ENCODE measurements around the gene EXD1.
"Not testable (repeated sequence)": the region's sequence is repeated elsewhere in the genome, so short reads cannot be mapped to it uniquely, and the experiment has no call there.

Gene EXD1, protein sequence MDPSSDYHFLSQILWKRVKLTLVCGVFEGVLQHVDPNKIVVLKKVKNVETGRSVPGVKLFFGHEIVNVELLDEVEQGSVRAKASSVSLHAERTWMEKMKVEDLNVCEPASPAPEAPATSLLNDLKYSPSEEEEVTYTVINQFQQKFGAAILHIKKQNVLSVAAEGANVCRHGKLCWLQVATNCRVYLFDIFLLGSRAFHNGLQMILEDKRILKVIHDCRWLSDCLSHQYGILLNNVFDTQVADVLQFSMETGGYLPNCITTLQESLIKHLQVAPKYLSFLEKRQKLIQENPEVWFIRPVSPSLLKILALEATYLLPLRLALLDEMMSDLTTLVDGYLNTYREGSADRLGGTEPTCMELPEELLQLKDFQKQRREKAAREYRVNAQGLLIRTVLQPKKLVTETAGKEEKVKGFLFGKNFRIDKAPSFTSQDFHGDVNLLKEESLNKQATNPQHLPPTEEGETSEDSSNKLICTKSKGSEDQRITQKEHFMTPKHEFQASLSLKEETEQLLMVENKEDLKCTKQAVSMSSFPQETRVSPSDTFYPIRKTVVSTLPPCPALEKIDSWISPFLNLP

DNA sequence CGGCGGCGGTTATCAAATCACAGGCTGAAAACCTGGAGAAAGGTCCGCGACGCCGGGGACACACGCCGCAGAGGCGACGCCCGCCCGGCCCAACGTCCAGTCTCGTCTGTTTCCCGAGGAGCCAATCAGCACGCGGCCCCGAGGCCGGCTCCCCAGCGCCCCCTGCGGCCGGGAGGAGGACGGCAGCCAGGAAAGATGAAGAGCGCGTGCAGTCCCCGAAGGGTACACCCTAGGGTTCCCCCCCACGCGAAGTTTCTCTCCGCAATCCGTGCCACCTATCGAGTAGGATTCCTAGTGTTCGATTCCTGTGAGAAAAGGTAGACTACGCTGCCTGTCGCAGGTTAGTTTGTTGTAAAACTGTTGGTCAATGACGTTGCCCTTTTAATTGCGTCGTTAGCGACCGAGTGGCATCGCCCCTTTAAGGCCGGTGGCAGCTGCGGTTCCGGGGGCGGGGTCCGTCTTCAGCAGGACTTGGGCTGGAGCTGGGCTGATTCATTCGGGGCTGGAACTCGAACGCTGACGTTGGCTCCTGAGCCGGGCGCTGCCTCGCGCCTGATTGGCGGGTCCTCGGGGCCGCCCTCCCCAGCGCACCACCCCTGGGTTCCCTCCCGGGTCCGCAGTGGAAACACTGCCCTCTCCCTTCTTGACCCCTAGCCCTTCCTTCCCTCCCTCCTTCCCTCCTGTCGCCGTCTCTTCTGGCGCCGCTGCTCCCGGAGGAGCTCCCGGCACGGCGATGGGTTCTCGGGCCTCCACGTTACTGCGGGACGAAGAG, at the start of gene EXD1, which contains the start of gene CHP1:
EXD1 (minus strand) TSS at position 108 of the 772 bp plus-strand sequence. CDS start 4,182 bp downstream, outside the sequence.
CHP1 (plus strand) TSS at position 619 of the 772 bp plus-strand sequence; CDS start at position 734, 115 bp downstream.
- DNase-seq: peak; percentile 64

DNA sequence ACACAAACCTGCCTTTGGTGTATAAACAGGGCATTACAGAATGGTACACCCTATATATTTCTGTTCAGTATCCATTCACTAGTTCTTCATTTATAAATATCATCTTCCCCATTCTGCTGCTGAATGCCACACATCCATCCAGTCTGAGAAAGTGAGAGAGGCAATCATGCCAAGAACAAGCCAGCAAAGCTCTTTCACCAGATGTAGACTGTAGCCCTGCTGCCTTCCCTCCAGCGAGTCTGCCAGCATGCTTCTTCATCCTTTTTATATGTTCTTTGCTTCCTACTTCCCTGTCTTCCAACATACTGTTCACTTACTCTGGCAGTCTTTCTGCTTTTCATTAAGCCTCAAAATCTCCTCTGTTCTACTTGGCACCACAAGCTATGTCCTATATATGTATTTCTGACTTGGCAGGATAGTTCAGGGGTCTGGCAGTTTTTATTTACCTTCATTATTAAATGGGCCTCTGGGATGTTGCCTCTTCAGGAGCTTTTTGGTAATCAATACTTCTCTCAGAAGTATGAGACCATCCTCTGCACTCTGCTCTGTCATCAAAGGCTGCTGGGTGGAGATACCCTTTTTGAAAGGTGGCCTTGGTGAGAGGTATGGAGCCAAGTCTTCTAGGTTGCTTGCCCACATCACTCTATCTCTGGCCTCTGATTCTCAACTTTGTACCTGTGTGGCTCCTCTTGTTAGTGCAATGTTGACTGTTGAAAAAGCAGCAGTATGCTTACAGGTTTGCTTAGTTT, 49.2 kb upstream of the EXD1 start:
- DNase-seq: no peak

DNA sequence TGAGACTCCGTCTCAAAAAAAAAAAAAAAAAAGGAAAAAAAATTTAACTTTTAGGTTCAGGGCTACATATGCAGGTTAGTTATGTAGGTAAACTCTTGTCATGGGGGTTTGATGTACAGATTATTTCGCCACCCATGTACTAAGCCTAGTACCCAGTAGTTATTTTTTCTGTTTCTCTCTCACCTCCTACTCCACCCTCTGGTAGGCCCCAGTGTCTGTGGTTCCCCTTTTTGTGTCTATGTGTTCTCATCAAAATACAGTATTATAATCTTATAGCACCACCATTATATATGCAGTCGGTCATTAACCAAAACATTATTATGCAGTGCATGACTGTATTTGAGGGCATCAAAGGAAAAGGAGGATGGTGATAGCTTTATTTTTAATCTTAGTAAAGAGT, 47.8 kb upstream of the EXD1 start:
- DNase-seq: peak; percentile 10

DNA sequence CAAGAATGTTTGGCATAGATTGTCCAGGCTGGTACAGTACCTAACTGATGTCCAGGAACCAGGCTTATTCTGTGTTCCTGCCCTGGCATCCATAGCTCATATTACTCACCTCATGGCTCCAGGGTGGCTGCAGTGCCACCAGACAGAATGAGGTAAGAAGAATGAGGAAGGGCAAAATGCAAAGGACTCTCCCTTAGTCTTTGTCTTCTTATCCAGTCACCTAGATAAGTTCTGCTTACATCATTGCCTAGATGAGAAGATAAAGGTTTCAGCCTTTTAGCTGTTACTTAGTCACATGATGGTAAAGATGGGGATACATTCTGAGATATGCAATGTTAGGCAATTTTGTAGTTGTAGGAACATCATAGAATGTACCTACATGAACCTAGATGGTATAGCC, 46.3 kb upstream of the EXD1 start:
- peak; percentile 52 for DNase-seq

DNA sequence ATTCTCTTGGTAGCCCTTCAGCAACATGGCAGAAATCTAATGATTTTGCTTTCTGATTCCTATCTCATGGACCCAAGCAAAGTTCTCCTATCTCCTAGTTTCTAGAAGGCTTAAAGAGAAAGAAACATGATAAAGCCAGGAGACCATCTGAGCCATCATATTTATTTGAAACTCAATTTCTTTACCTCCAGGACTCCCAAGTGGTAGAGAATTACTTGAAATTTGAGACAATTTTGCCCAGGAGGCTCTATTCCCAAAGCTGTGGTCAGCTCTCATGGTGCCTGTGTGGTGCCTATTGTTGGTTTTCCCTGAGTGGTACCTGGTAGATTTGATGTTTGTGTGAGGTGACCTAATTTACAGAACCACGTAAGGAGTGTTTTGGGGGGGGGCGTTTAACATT, 39.3 kb upstream of the EXD1 start:
- DNase-seq: no peak

DNA sequence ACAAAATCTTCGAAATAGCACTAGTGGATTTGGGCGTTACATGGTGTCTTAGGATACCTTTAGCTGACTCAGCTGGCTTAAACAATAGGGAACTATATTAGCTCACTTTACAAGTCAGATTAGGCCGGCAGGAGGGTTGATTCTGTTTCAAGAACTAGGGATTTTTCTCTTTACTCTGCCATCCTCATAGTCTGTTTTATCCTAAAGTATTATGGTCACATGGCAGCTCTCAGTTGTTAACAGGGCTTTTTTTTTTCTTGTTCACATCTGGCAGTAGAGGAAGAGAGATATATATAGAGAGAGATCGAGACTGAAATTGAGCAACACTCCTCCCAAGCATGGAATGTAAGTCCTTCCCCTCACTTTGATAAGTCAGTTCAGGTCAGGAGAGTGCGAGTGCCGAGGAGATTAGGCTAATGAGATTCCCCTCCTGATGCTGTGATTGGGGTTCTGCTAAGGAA, 33.4 kb upstream of the EXD1 start:
- no peak for DNase-seq

DNA sequence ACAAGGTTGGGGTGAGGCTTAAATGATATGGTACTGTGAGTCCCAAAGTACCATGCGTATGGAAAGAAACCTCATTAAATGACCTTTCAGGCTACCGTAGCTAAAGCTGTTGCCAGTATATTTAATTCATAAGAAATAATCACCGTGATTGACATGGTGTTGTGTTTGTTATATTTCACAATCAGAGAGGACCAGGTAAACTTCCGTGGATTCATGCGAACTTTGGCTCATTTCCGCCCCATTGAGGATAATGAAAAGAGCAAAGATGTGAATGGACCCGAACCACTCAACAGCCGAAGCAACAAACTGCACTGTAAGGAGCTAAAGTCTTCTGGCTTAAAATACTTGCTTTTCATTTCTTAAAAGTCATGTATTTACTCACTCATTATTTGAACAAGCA, 32.0 kb upstream of the EXD1 start:
- DNase-seq: no peak

DNA sequence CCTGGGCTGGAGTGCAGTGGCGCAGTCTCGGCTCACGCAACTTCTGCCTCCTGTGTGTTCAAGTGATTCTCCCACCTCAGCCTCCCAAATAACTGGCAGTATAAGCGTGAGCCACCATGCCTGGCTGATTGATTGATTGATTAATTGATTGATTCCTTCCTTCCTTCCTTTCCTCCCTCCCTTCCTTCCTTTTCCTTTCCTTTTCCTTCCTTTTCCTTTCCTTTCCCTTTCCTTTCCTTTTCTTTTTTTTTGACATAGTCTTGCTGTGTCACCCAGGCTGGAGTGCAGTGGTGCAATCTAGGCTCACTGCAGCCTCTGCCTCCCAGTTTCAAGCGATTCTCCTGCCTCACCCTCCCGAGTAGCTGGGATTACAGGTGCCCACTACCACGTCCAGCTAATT, 30.4 kb upstream of the EXD1 start:
- DNase-seq: not testable (repeated sequence)

DNA sequence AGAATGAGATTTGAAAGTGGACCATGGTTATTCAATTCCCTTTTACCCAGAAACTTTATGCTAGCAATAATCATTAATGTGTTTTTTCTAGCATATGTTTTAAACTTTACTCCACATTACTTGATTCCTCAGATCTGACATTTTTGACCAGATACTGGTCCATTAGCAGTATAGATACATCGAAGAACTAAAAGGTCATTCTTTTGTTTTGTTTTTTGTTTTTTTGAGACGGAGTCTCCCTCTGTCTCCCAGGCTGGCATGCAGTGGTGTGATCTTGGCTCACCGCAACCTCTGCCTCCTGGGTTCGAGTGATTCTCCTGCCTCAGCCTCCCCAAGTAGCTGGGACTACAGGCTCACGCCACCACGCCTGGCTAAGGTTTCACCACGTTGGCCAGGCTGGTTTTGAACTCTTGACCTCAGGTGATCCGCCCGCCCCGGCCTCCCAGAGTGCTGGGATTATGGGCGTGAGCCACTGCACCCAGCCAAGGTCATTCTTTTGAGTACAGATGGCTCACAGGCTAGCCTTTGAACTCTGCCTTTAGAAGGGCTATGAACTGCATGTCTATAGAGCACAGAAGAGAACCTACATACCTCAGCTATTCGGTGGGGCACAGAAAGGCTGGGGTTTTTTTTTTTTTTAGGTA, 29.1 kb upstream of the EXD1 start:
- no peak for DNase-seq

DNA sequence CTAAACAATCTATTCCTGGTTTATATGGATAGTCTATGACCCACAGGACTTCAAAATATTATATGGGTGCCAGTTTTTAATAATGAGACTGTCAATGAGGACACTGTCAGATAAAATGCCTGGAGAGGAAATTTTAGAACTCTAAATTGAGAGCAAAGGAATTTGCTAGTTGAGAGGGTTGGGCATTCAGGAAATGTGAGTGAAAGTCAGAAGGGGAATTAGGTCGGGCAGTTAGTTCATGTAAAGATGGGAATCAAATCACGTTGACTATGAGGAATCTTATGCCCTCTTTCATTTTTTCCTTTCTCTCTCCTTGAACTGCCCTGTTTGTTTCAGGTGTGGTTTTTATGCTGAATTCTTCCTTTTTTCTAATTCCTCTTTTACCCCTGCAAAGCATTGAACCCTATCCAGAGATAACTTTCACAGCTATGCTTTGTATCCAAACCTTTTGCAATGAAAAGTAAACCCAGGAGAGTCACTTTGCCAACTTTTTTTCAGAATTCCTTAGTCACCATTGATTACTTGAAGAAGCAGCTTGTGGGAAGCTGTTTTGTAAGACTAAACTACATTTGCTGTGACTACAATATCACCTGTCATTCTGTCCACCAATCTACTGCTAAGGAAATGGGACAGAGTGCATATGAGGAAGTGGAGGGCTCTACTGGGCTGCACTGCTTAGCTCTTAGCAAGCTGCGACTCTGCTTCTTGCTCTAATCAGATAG, 28.4 kb upstream of the EXD1 start:
- no peak for DNase-seq

DNA sequence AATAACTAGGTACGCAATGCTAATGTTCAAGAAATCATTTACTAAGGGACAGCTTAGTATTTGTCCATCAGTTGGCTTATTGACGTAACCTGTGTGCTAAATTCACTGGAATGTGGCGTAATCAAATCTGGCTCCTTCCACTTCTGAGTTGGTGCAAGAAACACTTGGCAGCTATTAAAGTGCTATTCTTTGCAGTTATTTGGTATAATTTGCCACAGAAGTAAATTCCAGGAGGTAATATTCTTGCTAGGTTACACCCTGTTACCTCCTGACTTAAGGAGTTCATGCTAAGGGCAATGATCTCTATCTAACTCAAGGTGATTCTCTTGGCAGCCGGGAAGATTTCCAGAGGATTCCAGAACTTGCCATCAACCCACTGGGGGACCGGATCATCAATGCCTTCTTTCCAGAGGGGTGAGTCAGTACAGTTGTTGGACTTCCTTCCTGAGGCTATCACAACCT, 26.1 kb upstream of the EXD1 start:
- DNase-seq: no peak

DNA sequence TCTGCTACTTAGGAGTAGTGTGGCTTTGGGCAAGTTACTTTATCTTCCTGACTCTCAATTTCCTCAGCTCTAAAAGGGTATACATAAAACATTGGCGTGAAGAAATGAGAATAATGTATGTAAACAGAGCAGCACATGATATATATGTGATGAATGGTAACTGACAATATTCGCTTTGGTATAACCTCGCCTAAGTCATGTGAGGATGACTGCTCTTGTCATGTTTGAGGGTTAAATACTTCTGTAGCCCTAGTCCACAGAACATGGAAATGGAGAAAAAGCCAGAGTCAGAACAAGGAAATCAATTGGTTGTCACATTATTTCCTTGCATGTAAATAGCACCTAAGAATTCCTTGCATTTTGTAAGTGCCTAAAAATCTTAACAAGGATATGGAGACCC, 25.5 kb upstream of the EXD1 start:
- no peak for DNase-seq

DNA sequence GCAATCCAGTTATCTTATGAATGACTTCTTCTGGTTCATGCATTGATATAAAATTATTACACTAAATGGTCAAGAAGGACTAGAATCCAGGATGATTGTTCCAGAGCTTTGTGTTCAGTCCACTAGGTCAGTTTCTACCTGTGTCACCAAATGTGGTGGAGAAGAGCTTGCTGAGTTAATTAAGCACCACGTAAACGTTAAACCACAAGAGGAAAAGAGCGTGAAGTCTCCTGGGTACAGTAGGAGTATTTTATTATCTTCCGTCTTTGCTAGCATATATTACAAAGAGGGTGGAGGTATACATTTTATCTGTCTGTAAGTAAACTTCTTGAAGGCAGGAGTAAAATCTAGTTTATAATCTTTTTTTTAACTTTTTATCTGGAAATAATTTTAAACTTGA, 24.0 kb upstream of the EXD1 start:
- DNase-seq: no peak

DNA sequence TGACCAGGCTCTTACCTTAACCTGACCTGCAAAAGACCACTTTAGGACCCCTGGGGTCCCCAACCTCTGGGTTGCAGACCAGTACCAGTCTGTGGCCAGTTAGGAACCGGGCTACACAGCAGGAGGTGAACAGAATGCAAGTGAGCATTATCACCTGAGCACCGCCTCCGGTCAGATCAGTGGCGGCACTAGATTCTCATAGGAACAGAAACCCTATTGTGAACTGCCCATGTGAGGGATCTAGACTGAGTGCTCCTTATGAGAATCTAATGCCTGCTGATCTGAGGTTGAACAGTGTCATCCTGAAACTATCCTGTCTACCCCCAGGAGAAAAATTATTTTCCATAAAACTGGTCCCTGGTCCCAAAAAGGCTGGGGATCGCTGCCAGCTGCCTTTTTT, 20.9 kb upstream of the EXD1 start:
- DNase-seq: no peak

DNA sequence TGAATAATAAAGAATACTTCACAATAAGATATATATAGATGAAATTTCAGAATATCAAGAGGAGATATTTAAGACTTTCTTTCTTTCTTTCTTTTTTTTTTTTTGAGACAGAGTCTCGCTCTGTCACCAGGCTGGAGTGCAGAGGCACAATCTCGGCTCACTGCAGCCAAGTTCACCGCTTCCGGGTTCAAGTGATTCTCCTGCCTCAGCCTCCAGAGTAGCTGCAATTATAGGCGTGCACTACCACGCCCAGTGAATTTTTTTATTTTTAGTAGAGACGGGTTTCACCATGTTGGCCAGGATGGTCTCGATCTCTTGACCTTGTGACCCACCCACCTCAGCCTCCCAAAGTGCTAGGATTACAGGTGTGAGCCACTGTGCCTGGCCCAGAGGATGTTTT, 20.2 kb upstream of the EXD1 start:
- DNase-seq: not testable (repeated sequence)

DNA sequence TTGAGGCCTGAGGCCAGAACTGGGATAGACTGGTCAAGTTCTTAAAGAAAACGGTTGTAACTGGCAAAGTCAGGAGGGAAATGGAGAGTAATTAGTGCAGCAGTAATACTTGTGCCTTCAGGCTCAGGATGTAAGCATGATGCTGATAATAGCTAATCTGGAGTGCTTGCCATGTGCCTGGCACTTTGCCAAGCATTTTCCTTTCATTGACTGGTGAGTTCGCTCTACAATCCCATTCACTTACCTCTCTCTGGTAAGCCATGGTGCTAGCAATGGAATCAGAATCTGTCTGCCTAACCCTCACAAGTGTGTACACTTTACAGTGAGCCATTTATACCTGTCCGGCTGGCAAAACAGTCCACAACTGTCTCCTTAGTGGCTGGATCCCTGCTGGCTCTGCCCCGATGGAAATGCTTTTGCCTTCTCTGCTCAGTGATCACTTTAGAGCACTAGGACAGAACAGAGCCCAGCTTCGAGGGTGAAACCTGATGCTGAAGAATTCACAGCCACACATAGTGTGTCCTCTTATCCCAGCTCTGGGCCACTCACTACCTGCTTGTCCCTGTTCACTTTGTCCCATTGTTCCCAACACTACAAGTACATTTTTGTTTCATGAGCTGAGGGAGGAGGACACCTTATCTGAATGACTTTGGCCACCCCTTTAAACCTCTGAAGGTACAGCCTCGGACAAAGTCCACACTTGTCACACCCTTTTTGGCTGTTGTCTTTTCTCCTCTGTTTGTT, 10.8 kb upstream of the EXD1 start:
- DNase-seq: no peak

DNA sequence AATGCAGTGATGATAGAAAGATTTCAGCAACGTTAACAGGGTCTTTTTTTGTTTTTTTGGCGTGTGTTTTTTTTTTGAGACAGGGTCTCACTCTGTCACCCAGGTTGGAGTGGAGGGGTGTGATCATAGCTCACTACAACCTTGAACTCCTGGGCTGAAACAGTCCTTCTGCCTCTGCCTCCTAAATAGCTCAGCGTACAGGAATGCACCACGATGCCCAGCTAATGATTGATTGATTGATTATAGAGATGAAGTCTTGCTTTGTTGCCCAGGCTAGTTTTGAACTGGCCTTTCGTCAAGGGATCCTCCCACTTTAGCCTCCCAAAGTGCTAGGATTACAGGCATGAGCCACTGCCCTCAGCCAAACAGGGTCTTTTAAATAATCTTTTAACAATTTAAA, 7.5 kb upstream of the EXD1 start:
- DNase-seq: no peak

DNA sequence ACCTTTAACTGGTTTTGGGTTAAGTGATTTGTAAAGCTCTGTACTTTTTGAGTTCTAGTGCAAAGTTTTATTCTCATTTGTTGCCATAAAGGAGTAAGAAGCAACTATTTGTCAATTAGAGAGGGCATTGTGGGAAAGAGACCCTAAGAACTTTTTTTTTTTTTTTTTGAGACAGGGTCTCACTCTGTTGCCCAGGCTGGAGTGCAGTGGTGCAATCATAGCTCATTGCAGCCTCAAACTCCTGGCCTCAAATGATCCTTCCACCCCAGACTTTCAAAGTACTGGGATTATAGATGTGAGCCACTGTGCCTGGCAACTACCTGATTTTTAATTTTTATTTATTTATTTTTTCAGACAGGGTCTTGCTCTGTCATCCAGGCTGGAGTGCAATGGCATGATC, 5.4 kb upstream of the EXD1 start:
- DNase-seq: no peak

DNA sequence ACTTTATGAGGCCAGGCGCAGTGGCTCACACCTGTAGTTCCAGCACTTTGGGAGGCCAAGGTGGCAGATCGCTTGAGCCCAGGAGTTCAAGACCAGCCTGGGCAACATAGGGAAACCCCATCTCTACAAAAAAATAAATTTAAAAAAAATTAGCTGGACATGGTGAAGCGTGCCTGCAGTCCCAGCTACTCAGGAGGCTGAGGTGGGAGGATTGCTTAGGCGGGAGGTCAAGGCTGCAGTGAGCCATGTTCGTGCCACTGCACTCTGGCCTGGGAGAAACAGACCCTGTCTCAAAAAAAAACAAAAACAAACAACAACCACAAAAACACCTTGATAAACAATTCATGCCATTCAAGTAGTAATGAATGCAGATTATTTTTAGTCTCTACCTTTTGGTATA, 4.7 kb upstream of the EXD1 start:
- not testable (repeated sequence) for DNase-seq

DNA sequence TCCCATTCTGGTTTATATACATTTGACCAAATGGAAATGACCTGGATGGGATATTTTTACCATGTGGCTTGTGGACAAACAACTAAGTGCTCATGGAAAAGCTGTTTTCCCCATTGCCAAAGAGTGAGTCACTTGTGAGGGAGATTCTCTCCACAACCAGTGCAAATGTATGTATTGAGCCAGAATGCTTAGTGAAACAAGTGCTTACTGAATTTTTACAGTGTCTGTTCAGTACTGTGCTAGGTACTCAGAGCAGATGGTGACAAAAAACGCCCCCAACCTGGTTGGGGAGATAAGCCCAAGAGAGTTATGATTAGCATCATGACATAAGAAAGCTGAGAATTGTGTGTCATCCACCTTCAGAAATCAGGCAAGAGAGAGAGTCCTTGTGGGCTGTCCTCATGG, 2.8 kb upstream of the EXD1 start:
- no peak for DNase-seq

Data from SIG-M5 (cell line).